K562 (cell line): Measurements from ENCODE around the gene SIGLEC6. TPM values are rescaled to one million over a fixed set of nuclear protein-coding genes. Genes with fewer than 3 reads are reported as not detected.

Source experiments
- C11orf30 ChIP-seq: fragments of 450-650 bp; IDR thresholded peaks from 2 replicates; pipeline ENCODE4 v1.6.1; 2016; ENCODE audit warnings: low read depth, mild to moderate bottlenecking
- DACH1 ChIP-seq: fragments of 450-650 bp; IDR thresholded peaks from 2 replicates; pipeline ENCODE4 v1.6.1; 2018; ENCODE audit not compliant: partially characterized antibody
- FOXA1 ChIP-seq: fragments of 450-650 bp; IDR thresholded peaks from 2 replicates; pipeline ENCODE4 v1.6.1; 2016; ENCODE audit warnings: mild to moderate bottlenecking, borderline replicate concordance
- MECOM ChIP-seq: fragments of 250-450 bp; sonication (Bioruptor Pico); IDR thresholded peaks from 2 replicates; pipeline ENCODE4 v1.8.0; 2022; ENCODE audit warnings: inconsistent platforms
- ZFP36 ChIP-seq: fragments of 150-350 bp; IDR thresholded peaks from 2 replicates; pipeline ENCODE4 v1.6.1; 2018; ENCODE audit warnings: low read length, low read depth; ENCODE audit not compliant: partially characterized antibody
- polyA plus RNA-seq, 8 experiments: library from polyadenylated mRNA; depleted of rRNA in 4 of 8; stranded (reverse) in 5 of 8; unstranded in 3 of 8; fragments of >200 nt; fragmentation: Nextera tagmentation in 2 of 8; fragmentation: Illumina TruSeq in 1 of 8; extraction: Ambion mirVana in 2 of 8; extraction: Trizol in 1 of 8; gene quantifications; 2 replicates each; pipeline versions ENCODE4 v1.2.1 to v1.2.3, GENCODE V29; 2011 to 2014; ENCODE audit warnings: inconsistent platforms in 1 of 8, missing spikeins in 1 of 8
- total RNA-seq, 7 experiments: library from RNA; depleted of rRNA in 6 of 7; stranded (reverse); fragments of >200 nt in 6 of 7; fragmentation: Illumina TruSeq in 2 of 7; extraction: Trizol in 2 of 7; gene quantifications; 2 replicates each; pipeline versions ENCODE4 v1.2.1 to v1.2.3, GENCODE V29; 2011 to 2021; ENCODE audit warnings: low replicate concordance in 1 of 7
- TF ChIP-seq, protein P1 (sequence below): sonication (generic); formaldehyde crosslinking; IDR thresholded peaks from 2 replicates; pipeline ENCODE4 v1.8.0; 2022; ENCODE audit warnings: mild to moderate bottlenecking, missing genetic modification reagents, borderline replicate concordance
- TF ChIP-seq, protein P2 (sequence below), 2 experiments: fragments of 450-650 bp; formaldehyde crosslinking in 1 of 2; IDR thresholded peaks; 2 replicates each; pipeline versions ENCODE4 v1.4.0 to v1.6.1; 2014 to 2020; ENCODE audit warnings: mild to moderate bottlenecking in 2 of 2, borderline replicate concordance in 1 of 2, low read depth in 1 of 2
- TF ChIP-seq, protein P3 (sequence below), 2 experiments: fragments of 450-650 bp in 1 of 2; sonication (generic) in 1 of 2; formaldehyde crosslinking in 1 of 2; IDR thresholded peaks; 2 replicates each; pipeline versions ENCODE4 v1.7.1 to v1.9.0; 2016 to 2022; ENCODE audit warnings: inconsistent platforms in 1 of 2, mild to moderate bottlenecking in 1 of 2, missing genetic modification reagents in 1 of 2

Gene SIGLEC6
- total and polyA plus RNA-seq, 9 of the 15 experiments (the other 6 are each of a cell fraction or from before 2014, with no cell fraction given): 0.03 to 17.5 (median 0.71) TPM

GRCh38 chr19:51507640-51508058 lies 23.8 kb downstream of the SIGLEC6 start (continued):
- TF ChIP-seq ZFP36 (no peak), FOXA1 (no peak), DACH1 (no peak), MECOM (CRISPR knock-in tag) (no peak), C11orf30 (no peak)
- TF ChIP-seq, protein P1, sequence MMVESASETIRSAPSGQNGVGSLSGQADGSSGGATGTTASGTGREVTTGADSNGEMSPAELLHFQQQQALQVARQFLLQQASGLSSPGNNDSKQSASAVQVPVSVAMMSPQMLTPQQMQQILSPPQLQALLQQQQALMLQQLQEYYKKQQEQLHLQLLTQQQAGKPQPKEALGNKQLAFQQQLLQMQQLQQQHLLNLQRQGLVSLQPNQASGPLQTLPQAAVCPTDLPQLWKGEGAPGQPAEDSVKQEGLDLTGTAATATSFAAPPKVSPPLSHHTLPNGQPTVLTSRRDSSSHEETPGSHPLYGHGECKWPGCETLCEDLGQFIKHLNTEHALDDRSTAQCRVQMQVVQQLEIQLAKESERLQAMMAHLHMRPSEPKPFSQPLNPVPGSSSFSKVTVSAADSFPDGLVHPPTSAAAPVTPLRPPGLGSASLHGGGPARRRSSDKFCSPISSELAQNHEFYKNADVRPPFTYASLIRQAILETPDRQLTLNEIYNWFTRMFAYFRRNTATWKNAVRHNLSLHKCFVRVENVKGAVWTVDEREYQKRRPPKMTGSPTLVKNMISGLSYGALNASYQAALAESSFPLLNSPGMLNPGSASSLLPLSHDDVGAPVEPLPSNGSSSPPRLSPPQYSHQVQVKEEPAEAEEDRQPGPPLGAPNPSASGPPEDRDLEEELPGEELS: no peak
- TF ChIP-seq, protein P2, sequence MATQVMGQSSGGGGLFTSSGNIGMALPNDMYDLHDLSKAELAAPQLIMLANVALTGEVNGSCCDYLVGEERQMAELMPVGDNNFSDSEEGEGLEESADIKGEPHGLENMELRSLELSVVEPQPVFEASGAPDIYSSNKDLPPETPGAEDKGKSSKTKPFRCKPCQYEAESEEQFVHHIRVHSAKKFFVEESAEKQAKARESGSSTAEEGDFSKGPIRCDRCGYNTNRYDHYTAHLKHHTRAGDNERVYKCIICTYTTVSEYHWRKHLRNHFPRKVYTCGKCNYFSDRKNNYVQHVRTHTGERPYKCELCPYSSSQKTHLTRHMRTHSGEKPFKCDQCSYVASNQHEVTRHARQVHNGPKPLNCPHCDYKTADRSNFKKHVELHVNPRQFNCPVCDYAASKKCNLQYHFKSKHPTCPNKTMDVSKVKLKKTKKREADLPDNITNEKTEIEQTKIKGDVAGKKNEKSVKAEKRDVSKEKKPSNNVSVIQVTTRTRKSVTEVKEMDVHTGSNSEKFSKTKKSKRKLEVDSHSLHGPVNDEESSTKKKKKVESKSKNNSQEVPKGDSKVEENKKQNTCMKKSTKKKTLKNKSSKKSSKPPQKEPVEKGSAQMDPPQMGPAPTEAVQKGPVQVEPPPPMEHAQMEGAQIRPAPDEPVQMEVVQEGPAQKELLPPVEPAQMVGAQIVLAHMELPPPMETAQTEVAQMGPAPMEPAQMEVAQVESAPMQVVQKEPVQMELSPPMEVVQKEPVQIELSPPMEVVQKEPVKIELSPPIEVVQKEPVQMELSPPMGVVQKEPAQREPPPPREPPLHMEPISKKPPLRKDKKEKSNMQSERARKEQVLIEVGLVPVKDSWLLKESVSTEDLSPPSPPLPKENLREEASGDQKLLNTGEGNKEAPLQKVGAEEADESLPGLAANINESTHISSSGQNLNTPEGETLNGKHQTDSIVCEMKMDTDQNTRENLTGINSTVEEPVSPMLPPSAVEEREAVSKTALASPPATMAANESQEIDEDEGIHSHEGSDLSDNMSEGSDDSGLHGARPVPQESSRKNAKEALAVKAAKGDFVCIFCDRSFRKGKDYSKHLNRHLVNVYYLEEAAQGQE (IDR thresholded peaks at IDR 0.05; ENCODE audit: borderline replicate concordance): peak; percentile 10; the same call in 1 of the 2 replicates
- TF ChIP-seq, protein P2 (CRISPR knock-in tag; IDR thresholded peaks at IDR 0.05; ENCODE audit: low read depth): no peak
- TF ChIP-seq, protein P3, sequence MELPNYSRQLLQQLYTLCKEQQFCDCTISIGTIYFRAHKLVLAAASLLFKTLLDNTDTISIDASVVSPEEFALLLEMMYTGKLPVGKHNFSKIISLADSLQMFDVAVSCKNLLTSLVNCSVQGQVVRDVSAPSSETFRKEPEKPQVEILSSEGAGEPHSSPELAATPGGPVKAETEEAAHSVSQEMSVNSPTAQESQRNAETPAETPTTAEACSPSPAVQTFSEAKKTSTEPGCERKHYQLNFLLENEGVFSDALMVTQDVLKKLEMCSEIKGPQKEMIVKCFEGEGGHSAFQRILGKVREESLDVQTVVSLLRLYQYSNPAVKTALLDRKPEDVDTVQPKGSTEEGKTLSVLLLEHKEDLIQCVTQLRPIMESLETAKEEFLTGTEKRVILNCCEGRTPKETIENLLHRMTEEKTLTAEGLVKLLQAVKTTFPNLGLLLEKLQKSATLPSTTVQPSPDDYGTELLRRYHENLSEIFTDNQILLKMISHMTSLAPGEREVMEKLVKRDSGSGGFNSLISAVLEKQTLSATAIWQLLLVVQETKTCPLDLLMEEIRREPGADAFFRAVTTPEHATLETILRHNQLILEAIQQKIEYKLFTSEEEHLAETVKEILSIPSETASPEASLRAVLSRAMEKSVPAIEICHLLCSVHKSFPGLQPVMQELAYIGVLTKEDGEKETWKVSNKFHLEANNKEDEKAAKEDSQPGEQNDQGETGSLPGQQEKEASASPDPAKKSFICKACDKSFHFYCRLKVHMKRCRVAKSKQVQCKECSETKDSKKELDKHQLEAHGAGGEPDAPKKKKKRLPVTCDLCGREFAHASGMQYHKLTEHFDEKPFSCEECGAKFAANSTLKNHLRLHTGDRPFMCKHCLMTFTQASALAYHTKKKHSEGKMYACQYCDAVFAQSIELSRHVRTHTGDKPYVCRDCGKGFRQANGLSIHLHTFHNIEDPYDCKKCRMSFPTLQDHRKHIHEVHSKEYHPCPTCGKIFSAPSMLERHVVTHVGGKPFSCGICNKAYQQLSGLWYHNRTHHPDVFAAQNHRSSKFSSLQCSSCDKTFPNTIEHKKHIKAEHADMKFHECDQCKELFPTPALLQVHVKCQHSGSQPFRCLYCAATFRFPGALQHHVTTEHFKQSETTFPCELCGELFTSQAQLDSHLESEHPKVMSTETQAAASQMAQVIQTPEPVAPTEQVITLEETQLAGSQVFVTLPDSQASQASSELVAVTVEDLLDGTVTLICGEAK (IDR thresholded peaks at IDR 0.05): peak; percentile 27; the same call in 1 of the 2 replicates
- TF ChIP-seq, protein P3 (CRISPR knock-in tag; IDR thresholded peaks at IDR 0.05): no peak
